K562 (cell line): ENCODE results near the gene CC2D2B. TPM values are rescaled to one million over a fixed set of nuclear protein-coding genes. Genes with fewer than 3 reads are reported as not detected.

Source experiments
- ATAC-seq: fragments of 200-7000 bp; cut with Tn5 transposase; 3 replicates; pipeline ENCODE4 v1.9.1; 2020; ENCODE audit warnings: moderate library complexity
- BruUV-seq: library from RNA; stranded (reverse); fragments of 400-500 nt; replicated peaks from 2 replicates; lab custom pipeline; 2021; lab: Mats Ljungman, UMichigan
- CTCF ChIA-PET: fragments of 300-600 bp; formaldehyde crosslinking; extraction: SDS; loops from one replicate; lab custom pipeline; 2021; ENCODE audit warnings: low intra/inter-chr PET ratio; lab: Yijun Ruan, JAX
- POLR2A ChIA-PET: fragments of 300-600, 350-650 bp; sonication (Branson Sonifier 250); formaldehyde crosslinking; extraction: SDS; loops from one replicate; lab custom pipeline; 2021; ENCODE audit warnings: antibody characterized with exemption, inconsistent platforms; lab: Yijun Ruan, JAX
- DNase-seq, 4 experiments: peaks; one replicate each; pipeline versions ENCODE4 v3.0.0 to v3.0.0-alpha.2; 2011 to 2018; ENCODE audit warnings: low spot score in 3 of 4, mixed read lengths in 3 of 4; ENCODE audit errors: extremely low read depth in 1 of 4
- FAIRE-seq: peaks from 2 replicates; lab custom pipeline; 2011; peaks lifted over from hg19 to GRCh38; lab: Jason Lieb, UNC
- H2AFZ ChIP-seq: 2 replicates; pipeline ENCODE4 v1.6.0; 2011; ENCODE audit warnings: low read depth, low read length, control low read depth, inconsistent platforms
- H3K27ac ChIP-seq: fragments of 200-600 bp; 3 replicates; pipeline ENCODE4 v1.8.0; 2011; ENCODE audit warnings: low read depth, mild to moderate bottlenecking, control low read depth, inconsistent platforms, low read length, moderate library complexity, mixed read lengths; ENCODE audit errors: extremely low read depth
- H3K27me3 ChIP-seq, 2 experiments: fragments of 300-600 bp in 1 of 2; 2 replicates in 1 of 2; 3 replicates in 1 of 2; pipeline versions ENCODE4 v1.6.0 to v1.8.0; 2011; ENCODE audit warnings: inconsistent platforms in 2 of 2, low read length in 2 of 2, mild to moderate bottlenecking in 1 of 2, mixed read lengths in 1 of 2, moderate library complexity in 1 of 2; ENCODE audit not compliant: control insufficient read depth in 2 of 2, insufficient read depth in 2 of 2
- H3K36me3 ChIP-seq: fragments of 300-600 bp; 3 replicates; pipeline ENCODE4 v1.8.0; 2011; ENCODE audit warnings: mild to moderate bottlenecking, low read length, inconsistent platforms; ENCODE audit not compliant: control insufficient read depth, insufficient read depth
- H3K4me1 ChIP-seq, 2 experiments: fragments of 200-600 bp in 1 of 2; replicated peaks in 1 of 2; 2 replicates in 1 of 2; 3 replicates in 1 of 2; pipeline versions ENCODE4 v1.5.1 to v1.8.0; 2011; ENCODE audit warnings: inconsistent platforms in 2 of 2, low read length in 2 of 2, mild to moderate bottlenecking in 1 of 2, mixed read lengths in 1 of 2, moderate library complexity in 1 of 2; ENCODE audit not compliant: control insufficient read depth in 2 of 2, insufficient read depth in 2 of 2
- H3K4me2 ChIP-seq: 2 replicates; pipeline ENCODE4 v1.6.1; 2011; ENCODE audit warnings: low read length, control low read depth, inconsistent platforms, mixed read lengths; ENCODE audit not compliant: insufficient read depth
- H3K4me3 ChIP-seq: fragments of 200-600 bp; sonication (generic), shearing (Covaris generic); 2 replicates; pipeline ENCODE4 v1.5.1; 2016; ENCODE audit warnings: control low read depth, inconsistent platforms
- H3K79me2 ChIP-seq: fragments of 200-600 bp; 3 replicates; pipeline ENCODE4 v1.8.0; 2011; ENCODE audit warnings: low read length, inconsistent platforms; ENCODE audit not compliant: control insufficient read depth, insufficient read depth
- H3K9ac ChIP-seq, 2 experiments: 2 replicates each; pipeline versions ENCODE4 v1.6.0 to v1.6.1; 2011; ENCODE audit warnings: low read depth in 2 of 2, low read length in 2 of 2, control low read depth in 1 of 2, inconsistent platforms in 1 of 2, mild to moderate bottlenecking in 1 of 2, mixed read lengths in 1 of 2; ENCODE audit not compliant: insufficient read depth in 1 of 2
- H3K9me1 ChIP-seq: one replicate; pipeline ENCODE4 v1.6.0; 2011; ENCODE audit warnings: inconsistent platforms, mild to moderate bottlenecking, low read length, moderate library complexity; ENCODE audit not compliant: control insufficient read depth, insufficient read depth
- H3K9me3 ChIP-seq: replicated peaks from 2 replicates; pipeline ENCODE4 v1.5.1; 2011; ENCODE audit warnings: low read depth, low read length, inconsistent platforms; ENCODE audit not compliant: control insufficient read depth, insufficient read depth
- H4K20me1 ChIP-seq: replicated peaks from 2 replicates; pipeline ENCODE4 v1.6.1; 2011; ENCODE audit warnings: low read length, inconsistent platforms, mixed read lengths; ENCODE audit not compliant: control insufficient read depth, insufficient read depth
- DLX4 ChIP-seq: fragments of 250-450 bp; sonication (Bioruptor Pico); IDR thresholded peaks from 2 replicates; pipeline ENCODE4 v1.6.1; 2021; ENCODE audit warnings: mild to moderate bottlenecking
- JUND ChIP-seq, 2 experiments: IDR thresholded peaks; 2 replicates in 1 of 2; 3 replicates in 1 of 2; pipeline ENCODE4 v1.6.1; 2011; ENCODE audit warnings: borderline replicate concordance in 2 of 2, low read depth in 2 of 2, low read length in 2 of 2, improper control_type of control experiment in 1 of 2, missing biosample characterization in 1 of 2, missing genetic modification characterization in 1 of 2, missing genetic modification reagents in 1 of 2
- POLR2H ChIP-seq: IDR thresholded peaks from 2 replicates; pipeline ENCODE4 v1.6.1; 2016; ENCODE audit warnings: missing genetic modification characterization, low read depth, mild to moderate bottlenecking, control low read depth, missing compliant biosample characterization, moderate library complexity
- RAD51 ChIP-seq: fragments of 450-650 bp; IDR thresholded peaks from 2 replicates; pipeline ENCODE4 v1.7.1; 2016; ENCODE audit warnings: low read depth, mild to moderate bottlenecking, borderline replicate concordance
- WHSC1 ChIP-seq: IDR thresholded peaks from one replicate; pipeline ENCODE4 v1.6.1; 2012; ENCODE audit warnings: low read length, control low read depth, inconsistent platforms
- ZBTB26 ChIP-seq: fragments of 450-650 bp; formaldehyde crosslinking; IDR thresholded peaks from 2 replicates; pipeline ENCODE4 v1.4.0; 2022; ENCODE audit warnings: missing genetic modification characterization
- ZNF232 ChIP-seq: sonication (generic); formaldehyde crosslinking; IDR thresholded peaks from 2 replicates; pipeline ENCODE4 v1.8.0; 2022; ENCODE audit warnings: mild to moderate bottlenecking, missing genetic modification reagents
- ZNF668 ChIP-seq: fragments of 250-450 bp; sonication (Bioruptor Pico); IDR thresholded peaks from 2 replicates; pipeline ENCODE4 v1.8.0; 2022; ENCODE audit warnings: mild to moderate bottlenecking, inconsistent platforms
- ZNF695 ChIP-seq: fragments of 450-650 bp; formaldehyde crosslinking; IDR thresholded peaks from 2 replicates; pipeline ENCODE4 v1.4.0; 2020; ENCODE audit warnings: mild to moderate bottlenecking, moderate library complexity
- ZNF75A ChIP-seq: fragments of 450-650 bp; formaldehyde crosslinking; IDR thresholded peaks from 2 replicates; pipeline ENCODE4 v1.4.0; 2020; ENCODE audit warnings: mild to moderate bottlenecking
- in situ Hi-C: fragments of 300-500 bp; cut with MboI; formaldehyde crosslinking; loops from 4 replicates; pipeline ENCODE4 v1.15.0; 2018; ENCODE audit warnings: inconsistent platforms, mixed read lengths
- intact Hi-C: fragments of 100-400 bp; cut with micrococcal nuclease; formaldehyde crosslinking; loops from 2 replicates; pipeline ENCODE4 v1.14.2; 2022
- polyA plus RNA-seq, 8 experiments: library from polyadenylated mRNA; depleted of rRNA in 4 of 8; stranded (reverse) in 5 of 8; unstranded in 3 of 8; fragments of >200 nt; fragmentation: Nextera tagmentation in 2 of 8; fragmentation: Illumina TruSeq in 1 of 8; extraction: Ambion mirVana in 2 of 8; extraction: Trizol in 1 of 8; gene quantifications; 2 replicates each; pipeline versions ENCODE4 v1.2.1 to v1.2.3, GENCODE V29; 2011 to 2014; ENCODE audit warnings: inconsistent platforms in 1 of 8, missing spikeins in 1 of 8
- total RNA-seq, 7 experiments: library from RNA; depleted of rRNA in 6 of 7; stranded (reverse); fragments of >200 nt in 6 of 7; fragmentation: Illumina TruSeq in 2 of 7; extraction: Trizol in 2 of 7; gene quantifications; 2 replicates each; pipeline versions ENCODE4 v1.2.1 to v1.2.3, GENCODE V29; 2011 to 2021; ENCODE audit warnings: low replicate concordance in 1 of 7
- TF ChIP-seq, protein P1 (sequence below): fragments of 250-450 bp; sonication (Bioruptor Pico); IDR thresholded peaks from 2 replicates; pipeline ENCODE4 v1.9.0; 2021; ENCODE audit warnings: mild to moderate bottlenecking
- TF ChIP-seq, protein P2 (sequence below): sonication (generic); formaldehyde crosslinking; IDR thresholded peaks from 2 replicates; pipeline ENCODE4 v1.8.1; 2023; ENCODE audit warnings: mild to moderate bottlenecking, missing genetic modification reagents
- TF ChIP-seq, protein P3 (sequence below): IDR thresholded peaks from 3 replicates; pipeline ENCODE4 v1.6.1; 2011; ENCODE audit warnings: borderline replicate concordance, mild to moderate bottlenecking, moderate library complexity; ENCODE audit not compliant: insufficient read length; ENCODE audit errors: extremely low read depth

The CC2D2B gene
- total and polyA plus RNA-seq, 9 of the 15 experiments (the other 6 are each of a cell fraction or from before 2014, with no cell fraction given): 0.10 to 0.34 (median 0.20) TPM; not detected in 5

DNA sequence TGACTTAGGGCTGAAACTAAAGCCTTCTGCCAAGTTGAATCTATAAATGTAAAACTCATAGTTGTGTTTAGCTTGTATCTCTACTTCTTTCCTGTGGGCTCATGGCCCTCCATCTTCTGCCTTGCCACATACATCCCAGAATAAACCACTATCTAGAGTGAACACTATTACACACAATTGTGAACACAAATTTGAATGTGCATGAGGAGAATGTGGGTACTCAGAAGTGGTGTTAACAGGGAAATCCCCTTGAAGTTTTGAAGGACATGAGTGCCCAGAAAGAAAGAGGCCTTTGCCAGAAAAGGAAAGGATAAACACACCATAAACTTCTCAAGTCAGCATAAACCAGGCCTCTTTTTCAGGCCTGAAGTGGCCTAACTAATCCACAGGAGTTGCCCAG lies 115.4 kb downstream of the CC2D2B start:
- intact Hi-C loops: no loop called here
- TF ChIP-seq, protein P1, sequence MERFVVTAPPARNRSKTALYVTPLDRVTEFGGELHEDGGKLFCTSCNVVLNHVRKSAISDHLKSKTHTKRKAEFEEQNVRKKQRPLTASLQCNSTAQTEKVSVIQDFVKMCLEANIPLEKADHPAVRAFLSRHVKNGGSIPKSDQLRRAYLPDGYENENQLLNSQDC (CRISPR knock-in tag): no peak
- TF ChIP-seq WHSC1 (no peak), DLX4 (CRISPR knock-in tag) (no peak), ZNF75A (CRISPR knock-in tag) (no peak), JUND (IDR thresholded peaks at IDR 0.05; ENCODE audit: borderline replicate concordance, low read depth, low read length) (no peak), JUND (tag; IDR thresholded peaks at IDR 0.05; ENCODE audit: borderline replicate concordance, low read depth, low read length) (no peak), POLR2H (tag) (no peak), RAD51 (no peak), ZNF232 (CRISPR knock-in tag) (no peak), ZBTB26 (no peak), ZNF668 (CRISPR knock-in tag) (no peak), ZNF695 (no peak)
- TF ChIP-seq, protein P2, sequence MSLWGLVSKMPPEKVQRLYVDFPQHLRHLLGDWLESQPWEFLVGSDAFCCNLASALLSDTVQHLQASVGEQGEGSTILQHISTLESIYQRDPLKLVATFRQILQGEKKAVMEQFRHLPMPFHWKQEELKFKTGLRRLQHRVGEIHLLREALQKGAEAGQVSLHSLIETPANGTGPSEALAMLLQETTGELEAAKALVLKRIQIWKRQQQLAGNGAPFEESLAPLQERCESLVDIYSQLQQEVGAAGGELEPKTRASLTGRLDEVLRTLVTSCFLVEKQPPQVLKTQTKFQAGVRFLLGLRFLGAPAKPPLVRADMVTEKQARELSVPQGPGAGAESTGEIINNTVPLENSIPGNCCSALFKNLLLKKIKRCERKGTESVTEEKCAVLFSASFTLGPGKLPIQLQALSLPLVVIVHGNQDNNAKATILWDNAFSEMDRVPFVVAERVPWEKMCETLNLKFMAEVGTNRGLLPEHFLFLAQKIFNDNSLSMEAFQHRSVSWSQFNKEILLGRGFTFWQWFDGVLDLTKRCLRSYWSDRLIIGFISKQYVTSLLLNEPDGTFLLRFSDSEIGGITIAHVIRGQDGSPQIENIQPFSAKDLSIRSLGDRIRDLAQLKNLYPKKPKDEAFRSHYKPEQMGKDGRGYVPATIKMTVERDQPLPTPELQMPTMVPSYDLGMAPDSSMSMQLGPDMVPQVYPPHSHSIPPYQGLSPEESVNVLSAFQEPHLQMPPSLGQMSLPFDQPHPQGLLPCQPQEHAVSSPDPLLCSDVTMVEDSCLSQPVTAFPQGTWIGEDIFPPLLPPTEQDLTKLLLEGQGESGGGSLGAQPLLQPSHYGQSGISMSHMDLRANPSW (CRISPR knock-in tag): no peak
- TF ChIP-seq, protein P3, sequence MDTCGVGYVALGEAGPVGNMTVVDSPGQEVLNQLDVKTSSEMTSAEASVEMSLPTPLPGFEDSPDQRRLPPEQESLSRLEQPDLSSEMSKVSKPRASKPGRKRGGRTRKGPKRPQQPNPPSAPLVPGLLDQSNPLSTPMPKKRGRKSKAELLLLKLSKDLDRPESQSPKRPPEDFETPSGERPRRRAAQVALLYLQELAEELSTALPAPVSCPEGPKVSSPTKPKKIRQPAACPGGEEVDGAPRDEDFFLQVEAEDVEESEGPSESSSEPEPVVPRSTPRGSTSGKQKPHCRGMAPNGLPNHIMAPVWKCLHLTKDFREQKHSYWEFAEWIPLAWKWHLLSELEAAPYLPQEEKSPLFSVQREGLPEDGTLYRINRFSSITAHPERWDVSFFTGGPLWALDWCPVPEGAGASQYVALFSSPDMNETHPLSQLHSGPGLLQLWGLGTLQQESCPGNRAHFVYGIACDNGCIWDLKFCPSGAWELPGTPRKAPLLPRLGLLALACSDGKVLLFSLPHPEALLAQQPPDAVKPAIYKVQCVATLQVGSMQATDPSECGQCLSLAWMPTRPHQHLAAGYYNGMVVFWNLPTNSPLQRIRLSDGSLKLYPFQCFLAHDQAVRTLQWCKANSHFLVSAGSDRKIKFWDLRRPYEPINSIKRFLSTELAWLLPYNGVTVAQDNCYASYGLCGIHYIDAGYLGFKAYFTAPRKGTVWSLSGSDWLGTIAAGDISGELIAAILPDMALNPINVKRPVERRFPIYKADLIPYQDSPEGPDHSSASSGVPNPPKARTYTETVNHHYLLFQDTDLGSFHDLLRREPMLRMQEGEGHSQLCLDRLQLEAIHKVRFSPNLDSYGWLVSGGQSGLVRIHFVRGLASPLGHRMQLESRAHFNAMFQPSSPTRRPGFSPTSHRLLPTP: no peak

More for the DNA sequence above, 115.4 kb downstream of the CC2D2B start:
- no peaks in the 10 kb centered on the region for H3K79me2 ChIP-seq
- H3K9ac ChIP-seq: no peak overlapping the region
- in situ Hi-C loops: no loop called here
- no peak overlapping the region for H3K4me3 ChIP-seq
- no TSS peak for BruUV-seq
- ChIA-PET POLR2A (interaction anchor here (0.6 to 1.9 kb wide), 3 partner anchors 10 to 829 kb away, joined by 3 to 10 read pairs (median 3); partner anchors contain the start of gene ZNF518A), CTCF (interaction anchor here (0.6 kb wide), 1 partner anchor 777 kb away, joined by 3 read pairs; no protein-coding TSS in a partner anchor)
- H3K4me1 ChIP-seq: peaks cover 4 to 12% of the 10 kb centered on the region in 2 experiments; a peak in 4 of 5 replicates
- ATAC-seq (no peak), DNase-seq (no peak), FAIRE-seq (no peak)
- H3K9me3 ChIP-seq: no peaks in the 10 kb centered on the region
- peak overlapping the region; percentile 32; the same call in 1 of the 2 replicates for H2AFZ ChIP-seq
- no peaks in the 10 kb centered on the region for H3K27me3 ChIP-seq
- H3K27ac ChIP-seq: no peak overlapping the region
- no peaks in the 10 kb centered on the region for H3K9me1 ChIP-seq
- no peak overlapping the region for H3K4me2 ChIP-seq
- no peaks in the 10 kb centered on the region for H3K36me3 ChIP-seq
- no peaks in the 10 kb centered on the region for H4K20me1 ChIP-seq
